HG02623 (cell line): ENCODE data around the gene TRAPPC3.
"Not testable (repeated sequence)": the region's sequence is repeated elsewhere in the genome, so short reads cannot be mapped to it uniquely, and the experiment has no call there.

Experiments
- ATAC-seq: cut with Tn5 transposase; IDR thresholded peaks from one replicate; pipeline ENCODE4 v1.9.1; 2021; ENCODE audit warnings: moderate library complexity; ENCODE audit not compliant: unreplicated experiment

Gene TRAPPC3

GRCh38 chr1:36149237-36149972 lies at the start of gene TRAPPC3:
Gene TRAPPC3, minus strand, starts transcription at chr1:36149486. Its CDS starts 108 bp downstream, at chr1:36149378.
- peak; percentile 84 for ATAC-seq

DNA sequence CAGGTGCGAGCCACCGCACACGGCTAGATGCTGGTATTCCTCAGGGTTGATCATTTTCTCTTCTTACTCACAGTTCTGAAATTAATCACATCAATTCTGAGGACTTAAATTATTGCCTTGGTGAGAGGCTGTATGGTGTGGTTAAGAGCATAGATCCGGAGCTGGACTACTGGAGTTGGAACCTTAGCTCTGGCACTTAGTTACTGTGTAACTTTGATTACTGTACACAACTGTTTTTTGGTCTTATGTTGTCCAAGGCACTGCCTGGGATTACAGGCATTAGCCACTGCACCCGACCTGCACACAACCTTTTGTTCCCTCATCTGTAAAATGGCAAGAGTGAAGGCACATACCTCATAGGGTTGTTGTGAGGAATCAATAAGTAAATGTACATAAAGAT lies 49.4 kb upstream of the TRAPPC3 start:
- no peak for ATAC-seq

DNA sequence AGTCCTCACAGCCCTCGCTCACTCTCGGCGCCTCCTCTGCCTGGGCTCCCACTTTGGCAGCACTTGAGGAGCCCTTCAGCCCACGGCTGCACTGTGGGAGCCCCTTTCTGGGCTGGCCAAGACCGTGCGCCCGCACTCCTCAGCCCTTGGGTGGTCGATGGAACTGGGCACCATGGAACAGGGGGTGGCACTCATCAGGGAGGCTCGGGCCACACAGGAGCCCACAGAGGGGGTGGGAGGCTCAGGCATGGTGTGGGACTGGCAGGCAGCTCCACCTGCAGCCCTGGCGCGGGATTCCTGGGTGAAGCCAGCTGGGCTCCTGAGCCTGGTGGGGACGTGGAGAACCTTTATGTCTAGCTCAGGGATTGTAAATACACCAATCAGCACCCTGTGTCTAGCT lies 47.5 kb upstream of the TRAPPC3 start:
- not testable (repeated sequence) for ATAC-seq

DNA sequence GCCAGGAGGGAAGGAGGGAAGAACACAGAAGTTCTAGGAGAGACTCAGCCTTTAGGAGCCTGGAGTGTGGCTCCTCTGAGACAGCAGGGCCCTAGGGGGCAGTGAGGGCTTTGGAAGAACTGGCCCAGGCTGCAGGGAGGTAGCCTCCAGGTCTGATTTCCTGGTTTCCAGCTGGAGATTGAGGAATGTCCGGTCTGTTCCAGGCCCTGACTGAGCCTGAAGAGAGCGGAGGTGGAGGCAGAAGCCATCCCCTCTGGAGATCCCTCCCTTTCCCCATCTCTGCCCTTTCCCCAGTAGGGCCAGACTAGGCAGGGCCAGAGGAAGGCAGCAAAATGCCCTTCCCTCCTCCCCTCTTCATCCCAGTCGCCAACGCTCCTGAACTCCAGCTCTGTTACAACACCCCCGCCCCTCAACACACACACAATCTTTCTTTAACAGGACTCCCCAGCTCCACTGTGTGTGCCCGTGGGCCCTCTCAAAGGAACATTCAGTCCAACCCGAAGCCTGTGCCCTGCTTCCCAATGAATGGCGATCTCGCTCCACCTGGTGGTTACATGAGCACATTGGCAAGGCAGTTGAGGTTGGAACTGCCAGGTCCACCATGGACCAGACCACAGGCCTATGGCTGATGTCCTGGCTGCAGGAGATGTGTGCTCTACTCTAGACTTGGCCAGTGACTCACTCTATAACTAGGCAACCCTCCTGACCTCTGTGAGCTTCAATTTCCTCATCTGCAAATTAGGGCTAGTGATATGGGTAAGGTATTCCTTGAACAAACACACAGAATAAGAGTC lies 38.7 kb upstream of the TRAPPC3 start:
- peak; percentile 61 for ATAC-seq

DNA sequence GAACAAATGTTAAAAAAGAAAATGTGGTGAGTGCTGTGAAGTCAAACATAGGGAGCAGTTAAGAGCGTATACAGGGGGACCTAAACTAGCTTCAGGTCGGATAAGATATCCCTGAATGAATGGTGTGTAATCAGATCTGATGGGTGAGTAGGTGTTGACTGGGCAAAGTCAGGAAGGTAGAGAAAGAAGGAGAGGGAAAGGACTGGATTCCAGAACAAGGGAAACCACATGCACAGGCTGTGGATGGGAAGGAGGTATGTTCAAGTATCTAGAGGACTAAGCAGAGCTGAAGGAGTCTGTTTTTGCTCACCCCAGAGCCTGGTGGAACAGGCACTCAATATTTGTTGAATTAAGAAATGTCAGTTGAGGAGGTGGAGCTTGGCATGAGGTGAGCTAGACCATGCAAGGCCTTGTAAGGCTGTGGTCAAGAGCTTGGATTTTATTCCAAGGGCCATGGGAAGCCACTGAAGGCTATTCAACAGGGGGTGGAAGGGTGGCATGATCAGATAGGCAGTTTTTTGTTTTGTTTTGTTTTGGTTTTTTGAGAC lies 34.1 kb upstream of the TRAPPC3 start:
- no peak for ATAC-seq

GRCh38 chr1:36182734-36183133 lies 33.4 kb upstream of the TRAPPC3 start:
- ATAC-seq = no peak

- no peak for ATAC-seq
Observed at GRCh38 chr1:36179220-36179600, 29.9 kb upstream of the TRAPPC3 start.

GRCh38 chr1:36178471-36179219 lies 29.4 kb upstream of the TRAPPC3 start:
- no peak for ATAC-seq

DNA sequence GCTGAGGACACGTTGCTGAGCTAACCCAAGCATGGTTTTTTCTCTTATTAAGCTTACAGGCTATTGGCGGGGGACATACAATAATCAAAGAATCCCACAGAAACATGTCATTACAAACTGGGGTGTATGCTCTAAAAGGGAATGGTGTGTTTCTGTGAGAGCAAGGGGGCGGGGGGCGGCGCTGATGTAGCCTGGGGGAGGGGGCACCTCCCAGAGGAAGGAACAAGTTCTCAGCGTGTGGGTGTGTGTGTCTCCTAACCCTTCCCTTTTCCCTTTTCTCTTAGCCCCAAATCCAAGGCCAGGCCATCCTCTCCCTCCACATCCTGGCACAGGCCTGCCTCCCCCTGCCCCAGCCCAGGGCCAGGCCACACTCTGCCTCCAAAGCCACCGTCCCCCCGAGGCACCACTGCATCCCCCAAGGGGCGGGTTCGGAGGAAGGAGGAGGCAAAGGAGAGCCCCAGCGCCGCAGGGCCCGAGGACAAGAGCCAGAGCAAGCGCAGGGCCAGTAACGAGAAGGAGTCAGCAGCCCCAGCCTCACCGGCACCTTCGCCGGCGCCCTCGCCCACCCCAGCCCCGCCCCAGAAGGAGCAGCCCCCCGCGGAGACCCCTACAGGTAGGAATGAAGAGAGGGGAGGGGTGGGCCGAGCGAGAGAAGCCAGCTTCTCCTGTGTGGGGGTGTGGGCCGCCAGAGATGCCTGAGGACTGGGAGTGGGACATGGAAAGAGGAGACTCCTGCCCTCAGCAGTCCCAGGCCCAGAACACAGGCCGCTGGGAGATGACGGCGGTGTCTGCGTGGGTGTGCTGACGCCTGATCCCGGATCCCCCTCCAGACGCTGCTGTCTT lies 28.5 kb upstream of the TRAPPC3 start:
- ATAC-seq = no peak

GRCh38 chr1:36176106-36176949 lies 27.0 kb upstream of the TRAPPC3 start:
- ATAC-seq = no peak

DNA sequence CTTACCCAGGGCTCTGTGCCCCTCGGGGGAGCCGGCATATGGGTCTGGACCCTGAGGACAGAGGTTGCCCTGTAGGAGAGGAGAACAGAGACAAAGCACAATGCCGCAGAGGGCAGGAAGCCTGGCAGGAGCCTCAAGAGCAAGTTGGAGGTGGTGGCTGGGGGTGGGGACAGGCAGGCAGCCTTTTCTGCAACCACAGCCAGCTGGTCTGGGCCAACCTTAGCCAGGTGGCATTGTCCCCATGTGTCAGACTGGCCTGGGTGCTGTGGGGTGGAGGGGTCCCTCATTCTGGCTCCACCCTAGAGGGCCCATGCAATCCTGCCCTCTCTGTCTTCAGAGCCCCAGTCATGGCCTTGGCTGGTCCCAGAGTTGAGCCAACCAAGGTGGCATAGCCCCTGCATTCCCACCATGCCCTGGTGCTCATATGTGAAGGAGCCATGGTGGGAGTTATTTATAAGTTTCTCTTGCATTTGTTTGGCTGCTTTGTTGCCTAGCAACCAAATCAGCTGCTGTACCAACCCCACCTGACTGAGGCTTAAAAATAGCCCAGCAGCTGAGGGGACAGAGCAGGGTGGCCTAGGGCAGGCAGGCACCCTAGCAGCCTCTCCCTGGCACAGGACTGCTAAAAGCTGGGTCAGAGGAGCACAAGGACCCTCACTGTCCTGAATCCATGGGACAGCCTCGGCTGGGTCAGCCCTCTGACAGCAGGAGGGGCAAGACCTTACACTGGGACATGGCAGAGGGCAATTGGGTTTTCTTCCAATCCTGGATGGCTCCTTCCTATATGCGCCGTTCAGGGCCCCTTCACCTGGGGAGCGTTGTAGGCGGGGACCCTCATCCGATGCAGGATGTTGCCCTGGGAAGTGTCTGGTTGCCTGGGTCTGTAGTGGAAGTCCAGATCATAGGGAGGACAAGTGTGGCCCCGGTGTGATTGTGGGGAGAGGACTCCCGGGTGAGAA lies 26.1 kb upstream of the TRAPPC3 start:
- no peak for ATAC-seq

DNA sequence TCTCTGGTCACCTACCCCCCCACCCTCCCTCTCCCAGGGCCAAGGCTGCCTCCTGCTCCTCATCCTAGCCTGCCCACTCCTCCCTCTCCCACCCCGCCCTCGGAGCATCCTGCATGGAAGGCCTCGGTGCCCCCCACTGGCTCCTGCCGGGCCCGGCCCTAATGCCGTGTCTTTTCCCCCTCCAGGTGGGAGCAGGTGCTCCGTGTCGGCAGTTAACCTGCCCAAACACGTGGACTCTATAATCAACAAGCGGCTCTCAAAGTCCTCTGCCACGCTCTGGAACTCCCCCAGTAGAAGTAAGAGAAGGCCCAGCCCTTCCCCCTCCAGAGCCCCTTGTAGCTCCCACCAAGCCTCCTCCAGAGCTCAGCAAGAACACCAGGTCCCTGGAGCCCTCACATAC lies 25.4 kb upstream of the TRAPPC3 start:
- ATAC-seq = no peak

DNA sequence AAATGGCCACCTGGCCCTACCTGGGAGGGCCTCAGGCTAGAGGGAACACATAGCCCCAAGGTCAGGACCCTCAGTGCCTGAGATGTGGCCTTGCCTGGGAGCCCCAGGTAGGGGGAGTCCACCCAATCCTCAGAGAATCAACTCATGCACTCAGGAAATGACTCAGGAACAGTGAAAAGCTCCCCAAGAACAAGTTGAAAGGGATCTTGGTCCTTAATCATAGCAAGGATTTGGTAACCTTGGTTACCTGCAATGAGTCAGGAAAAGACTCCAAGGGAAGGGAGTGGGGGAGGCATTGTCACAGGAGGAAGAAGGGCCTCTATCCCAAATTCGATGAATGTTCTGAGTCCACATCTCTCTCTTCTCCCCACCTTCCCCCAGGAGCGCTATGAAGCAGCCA lies 23.7 kb upstream of the TRAPPC3 start:
- ATAC-seq = no peak

- ATAC-seq = no peak
Observed at GRCh38 chr1:36172017-36172747, 22.9 kb upstream of the TRAPPC3 start.

- no peak for ATAC-seq
Observed at GRCh38 chr1:36170643-36171412, 21.5 kb upstream of the TRAPPC3 start.

- no peak for ATAC-seq
Observed at GRCh38 chr1:36168514-36168913, 19.2 kb upstream of the TRAPPC3 start.
